A549 (cell line): Measurements from ENCODE around the gene INVS. TPM values are rescaled to one million over a fixed set of nuclear protein-coding genes. Genes with fewer than 3 reads are reported as not detected.

ENCODE experiments used
- HMGXB4 ChIP-seq: fragments of 250-450 bp; sonication (Bioruptor Pico); IDR thresholded peaks from 2 replicates; pipeline ENCODE4 v1.5.0; 2021; ENCODE audit warnings: mild to moderate bottlenecking, moderate library complexity, borderline replicate concordance
- HOXB5 ChIP-seq: fragments of 250-450 bp; sonication (Bioruptor Pico); IDR thresholded peaks from 2 replicates; pipeline ENCODE4 v1.5.0; 2020; ENCODE audit warnings: mild to moderate bottlenecking, moderate library complexity
- NFE2L2 ChIP-seq: fragments of 150-350 bp; conservative IDR thresholded peaks from 2 replicates; pipeline ENCODE4 v1.6.1; 2014; ENCODE audit warnings: low read length
- NPAS2 ChIP-seq: fragments of 250-450 bp; sonication (Bioruptor Pico); IDR thresholded peaks from 2 replicates; pipeline ENCODE4 v1.8.0; 2022; ENCODE audit warnings: mild to moderate bottlenecking, moderate library complexity, borderline replicate concordance
- SMC3 ChIP-seq: fragments of >200 bp; sonication (Bioruptor Twin); formaldehyde crosslinking; IDR thresholded peaks from 3 replicates; pipeline ENCODE4 v1.6.1; 2018; ENCODE audit warnings: inconsistent platforms
- TP53 ChIP-seq: fragments of 250-450 bp; sonication (Bioruptor Pico); IDR thresholded peaks from 2 replicates; pipeline ENCODE4 v1.5.0; 2021; ENCODE audit warnings: mild to moderate bottlenecking, moderate library complexity
- ZC3H11A ChIP-seq: fragments of 450-650 bp; IDR thresholded peaks from 2 replicates; pipeline ENCODE4 v1.6.1; 2014; ENCODE audit warnings: antibody characterized with exemption, mild to moderate bottlenecking
- polyA plus RNA-seq, 4 experiments: library from polyadenylated mRNA; depleted of rRNA in 3 of 4; stranded (reverse); fragments of >200 nt; fragmentation: RNase III in 1 of 4; extraction: RNeasy Plus Mini Kit Qiagen cat#74134 plus additional on column Dnase treatment in 1 of 4; gene quantifications; 2 replicates in 3 of 4; 3 replicates in 1 of 4; pipeline ENCODE4 v1.2.3, GENCODE V29; 2011 to 2017
- small RNA-seq, 6 experiments: library from RNA; depleted of rRNA; stranded (forward); fragments of <200 nt; gene quantifications; one replicate each; pipeline ENCODE3, GENCODE V24; 2012

INVS gene
- polyA plus RNA-seq, 2 of the 4 experiments (the other 2 are of a cell fraction), result 11.9 to 30.6 TPM

- TF ChIP-seq HMGXB4 (CRISPR knock-in tag) (no peak), NPAS2 (no peak), NFE2L2 (no peak), SMC3 (no peak), ZC3H11A (no peak), TP53 (CRISPR knock-in tag) (no peak), HOXB5 (CRISPR knock-in tag) (no peak)
Observed at GRCh38 chr9:100350188-100350587, 251.1 kb downstream of the INVS start (continued).

Small RNA genes within 50 kb of the gene (small RNA-seq; reads per million reads assigned to genes)
- 0 reads per million in 6 experiments for gene RN7SL75P

Other genes with a start within 250 kb of the INVS start
- gene STX17, start 192.6 kb upstream of the INVS start, polyA plus RNA-seq (2011; rRNA removed), result 21.6 and 24.6 TPM in 2 replicates
- 13.8 to 14.4 TPM (median 14.3 TPM) in 3 replicates for gene STX17, start 192.6 kb upstream of the INVS start, polyA plus RNA-seq (2017; fragmentation: RNase III; extraction: RNeasy Plus Mini Kit Qiagen cat#74134 plus additional on column Dnase treatment)
- gene ERP44, start 243 bp upstream of the INVS start, polyA plus RNA-seq (2011; rRNA removed), result 17.3 and 19.4 TPM in 2 replicates
- gene ERP44, start 243 bp upstream of the INVS start, polyA plus RNA-seq (2017; fragmentation: RNase III; extraction: RNeasy Plus Mini Kit Qiagen cat#74134 plus additional on column Dnase treatment), result 12.4 to 14.3 TPM (median 13.7 TPM) in 3 replicates